Mesodermal cell (in vitro differentiated cells): Measurements from ENCODE around the gene NRSN1.
"Not testable (repeated sequence)": the region's sequence is repeated elsewhere in the genome, so short reads cannot be mapped to it uniquely, and the experiment has no call there.

ENCODE experiments used
- H3K27ac ChIP-seq: 2 replicates; pipeline ENCODE4 v1.7.0; 2013; ENCODE audit warnings: mild to moderate bottlenecking, low read depth, low read length, moderate library complexity; ENCODE audit not compliant: severe bottlenecking
- H3K36me3 ChIP-seq: 2 replicates; pipeline ENCODE4 v1.7.1; 2013; ENCODE audit warnings: mild to moderate bottlenecking, low read length, moderate library complexity; ENCODE audit not compliant: control insufficient read depth, insufficient read depth
- H3K4me1 ChIP-seq: one replicate; pipeline ENCODE4 v1.7.1; 2013; ENCODE audit warnings: mild to moderate bottlenecking, low read length; ENCODE audit not compliant: insufficient read depth, control insufficient read depth, poor library complexity, severe bottlenecking
- H3K4me3 ChIP-seq: 2 replicates; pipeline ENCODE4 v1.7.0; 2013; ENCODE audit warnings: low read length, control low read depth, mild to moderate bottlenecking; ENCODE audit not compliant: insufficient read depth, poor library complexity, severe bottlenecking; ENCODE audit errors: extremely low read depth
- H3K9me3 ChIP-seq: 2 replicates; pipeline ENCODE4 v1.7.1; 2013; ENCODE audit warnings: mild to moderate bottlenecking, low read length, moderate library complexity; ENCODE audit not compliant: control insufficient read depth
- WGBS, 2 experiments: methylation state at CpG; one replicate each; pipeline ENCODE4 v1.1.5; 2013; ENCODE audit warnings: missing lambda C conversion rate in 2 of 2; ENCODE audit not compliant: insufficient coverage in 2 of 2; 5-methylcytosine and 5-hydroxymethylcytosine counted together

The NRSN1 gene

DNA sequence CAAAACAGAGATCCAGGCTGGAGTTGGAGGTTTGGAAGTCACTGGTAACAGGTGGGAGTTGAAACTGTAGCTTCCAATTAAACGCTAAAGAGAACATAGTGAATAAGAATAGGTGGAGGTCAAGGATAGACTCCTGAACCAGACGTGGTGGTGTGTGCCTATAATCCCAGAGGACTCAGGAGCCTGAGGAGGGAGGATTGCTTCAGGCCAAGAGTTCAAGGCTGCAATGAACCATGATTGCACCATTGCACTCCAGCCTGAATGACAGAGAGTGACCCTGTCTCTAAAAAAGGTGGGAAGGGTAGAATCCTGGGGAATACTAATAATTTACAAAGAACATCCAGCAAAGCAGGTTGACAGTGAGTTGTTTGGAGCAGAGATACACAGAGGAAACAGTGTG lies 13.6 kb downstream of the NRSN1 start:
- no peaks in the 10 kb centered on the region for H3K9me3 ChIP-seq
- H3K4me3 ChIP-seq, result no peak overlapping the region
- H3K4me1 ChIP-seq, result no peaks in the 10 kb centered on the region
- no peaks in the 10 kb centered on the region for H3K36me3 ChIP-seq
- no peak overlapping the region for H3K27ac ChIP-seq
- WGBS, 2 experiments, result 74 to 83% methylated on average over 2 of the region's 2 CpGs

DNA sequence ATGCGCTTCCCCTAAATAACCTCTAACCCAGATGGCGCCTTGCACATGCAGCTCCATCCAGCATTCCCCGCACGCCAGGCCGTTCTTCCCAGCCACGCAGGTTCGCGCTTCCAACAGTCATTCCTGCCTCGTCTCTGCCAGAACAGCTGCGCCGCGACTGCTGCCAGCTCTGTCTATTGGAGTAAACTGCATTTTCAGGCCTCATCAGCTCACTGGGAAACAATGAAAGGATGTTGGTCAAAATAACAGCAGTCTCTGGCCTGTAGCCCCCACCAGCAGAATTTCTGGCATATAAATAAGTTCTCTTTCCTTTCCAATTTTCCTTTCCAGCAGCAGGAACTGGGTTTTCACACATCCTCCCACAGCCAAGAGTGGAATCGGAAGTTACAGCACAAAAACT lies 14.6 kb downstream of the NRSN1 start:
- H3K36me3 ChIP-seq, result no peaks in the 10 kb centered on the region
- no peaks in the 10 kb centered on the region for H3K4me1 ChIP-seq
- no peak overlapping the region for H3K27ac ChIP-seq
- WGBS, 2 experiments, result 89 to 91% methylated on average over 13 of the region's 13 CpGs
- no peaks in the 10 kb centered on the region for H3K9me3 ChIP-seq
- H3K4me3 ChIP-seq, result no peak overlapping the region

DNA sequence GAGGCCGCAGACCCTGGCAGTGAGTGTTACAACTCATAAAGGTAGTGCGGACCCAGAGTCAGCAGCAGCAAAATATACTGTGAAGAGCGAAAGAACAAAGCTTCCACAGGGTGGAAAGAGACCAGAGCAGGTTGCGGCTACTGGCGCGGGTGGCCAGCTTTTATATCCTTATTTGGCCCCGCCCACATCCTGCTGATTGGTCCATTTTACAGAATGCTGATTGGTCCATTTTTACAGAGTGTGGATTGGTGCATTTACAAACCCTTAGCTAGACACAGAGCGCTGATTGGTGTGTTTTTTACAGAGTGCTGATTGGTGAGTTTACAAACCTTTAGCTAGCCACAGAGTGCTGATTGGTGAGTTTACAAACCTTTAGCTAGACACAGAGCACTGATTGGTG lies 16.7 kb downstream of the NRSN1 start:
- H3K4me3 ChIP-seq, H3K27ac ChIP-seq, H3K36me3 ChIP-seq, H3K4me1 ChIP-seq, H3K9me3 ChIP-seq: not testable (repeated sequence)
- WGBS, 2 experiments, result 87% methylated on average over 4 to 7 of the region's 8 CpGs

DNA sequence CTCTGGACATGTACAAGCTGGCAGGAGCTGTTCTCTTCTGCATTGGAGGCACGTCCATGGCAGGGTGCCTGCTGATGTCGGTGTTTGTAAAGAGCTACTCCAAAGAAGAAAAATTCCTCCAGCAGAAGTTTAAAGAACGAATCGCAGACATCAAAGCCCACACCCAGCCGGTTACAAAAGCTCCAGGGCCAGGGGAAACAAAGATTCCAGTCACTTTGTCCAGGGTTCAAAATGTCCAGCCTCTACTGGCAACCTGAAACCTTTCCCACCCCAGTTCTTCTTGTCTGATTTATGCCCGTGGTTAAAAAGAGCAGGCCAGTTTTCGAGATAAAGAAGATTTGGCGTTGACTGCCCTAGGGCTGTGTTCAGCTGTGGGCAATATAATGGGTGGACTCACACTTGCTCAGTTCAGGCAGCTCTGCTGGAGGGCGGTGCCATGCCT lies 19.7 kb downstream of the NRSN1 start:
- Histone ChIP-seq H3K4me1 (no peaks in the 10 kb centered on the region), H3K36me3 (no peaks in the 10 kb centered on the region), H3K27ac (no peak overlapping the region), H3K9me3 (no peaks in the 10 kb centered on the region), H3K4me3 (no peak overlapping the region)
- 80 to 84% methylated on average over 7 to 9 of the region's 9 CpGs for WGBS, 2 experiments

DNA sequence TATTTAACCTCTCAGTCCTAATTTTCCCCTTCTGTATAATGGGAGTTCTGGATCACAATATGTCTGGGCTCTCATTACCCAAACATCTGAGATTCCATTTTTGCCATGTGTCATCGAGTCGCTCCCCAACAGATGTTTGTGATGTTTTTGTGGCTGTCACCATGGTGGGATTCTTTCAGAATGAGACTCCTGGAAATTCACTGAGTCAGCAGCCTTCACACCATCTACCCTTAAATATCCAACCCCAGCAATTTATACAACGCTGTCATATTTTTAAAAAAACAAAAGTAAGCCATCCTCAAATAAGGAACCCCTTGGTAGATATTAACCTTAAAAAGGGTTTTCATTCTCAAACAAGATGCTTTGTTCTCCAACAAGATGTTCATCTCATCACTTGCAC lies 20.9 kb downstream of the NRSN1 start:
- no peak overlapping the region for H3K27ac ChIP-seq
- WGBS, 2 experiments, result no CpG with 5 or more reads among the region's 3 CpGs
- H3K9me3 ChIP-seq, result no peaks in the 10 kb centered on the region
- no peaks in the 10 kb centered on the region for H3K4me1 ChIP-seq
- no peak overlapping the region for H3K4me3 ChIP-seq
- no peaks in the 10 kb centered on the region for H3K36me3 ChIP-seq

DNA sequence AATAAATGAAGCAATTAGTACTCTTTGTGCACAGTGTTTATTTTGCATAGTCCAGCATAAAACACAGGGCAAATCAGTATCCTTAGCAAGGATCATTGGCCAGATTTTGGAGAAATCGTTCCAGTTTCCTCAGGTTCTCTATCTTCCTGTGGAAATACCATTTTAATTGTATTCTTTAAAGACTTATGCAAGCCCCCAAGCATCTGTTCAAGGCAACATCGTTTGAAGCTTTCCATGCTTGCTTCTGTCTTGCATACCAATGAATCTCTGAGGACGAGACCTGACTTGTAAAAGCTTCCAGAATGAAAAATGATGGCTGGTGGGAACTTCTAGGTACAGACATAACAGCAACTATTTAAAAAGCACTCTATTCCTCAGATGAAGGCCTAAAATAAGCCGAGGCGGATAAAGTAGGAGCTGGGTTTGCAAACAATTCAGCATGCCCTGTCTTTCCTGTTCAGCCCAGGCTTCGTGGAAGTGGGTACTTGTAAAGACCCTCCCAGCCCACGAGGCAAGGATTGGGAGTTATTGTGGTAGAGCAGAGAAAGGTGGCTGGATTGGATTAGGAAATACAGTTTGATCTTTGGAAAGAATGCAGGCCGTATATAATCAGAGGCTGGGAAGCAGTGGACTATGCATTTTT lies 21.6 kb downstream of the NRSN1 start:
- H3K36me3 ChIP-seq, result no peaks in the 10 kb centered on the region
- no peak overlapping the region for H3K4me3 ChIP-seq
- WGBS, 2 experiments, result 77 to 80% methylated on average over 6 to 8 of the region's 8 CpGs
- H3K27ac ChIP-seq, result peak overlapping the region; percentile 0
- H3K9me3 ChIP-seq, result no peaks in the 10 kb centered on the region
- H3K4me1 ChIP-seq, result no peaks in the 10 kb centered on the region

DNA sequence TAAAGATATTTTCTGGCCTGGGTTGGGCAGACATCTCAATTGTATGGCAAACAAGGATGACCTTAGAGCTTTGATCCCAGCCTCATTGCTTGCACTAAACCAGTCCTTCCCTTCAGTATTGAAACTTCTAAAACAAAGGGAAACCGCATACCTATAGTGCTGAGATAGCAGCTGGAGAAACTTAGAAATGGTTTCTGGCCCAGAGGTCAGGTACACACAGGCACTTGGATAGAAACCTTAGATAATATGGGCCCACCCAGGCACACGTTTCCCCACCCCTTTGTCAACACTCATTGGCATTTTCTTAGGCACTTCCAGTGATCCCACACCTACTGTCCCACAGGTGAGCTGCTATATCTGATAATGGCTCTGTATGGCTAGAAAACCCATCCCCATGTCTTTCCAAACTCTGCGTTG lies 22.1 kb downstream of the NRSN1 start:
- Histone ChIP-seq H3K4me3 (no peak overlapping the region), H3K9me3 (no peaks in the 10 kb centered on the region), H3K4me1 (no peaks in the 10 kb centered on the region), H3K27ac (peak overlapping the region; percentile 0), H3K36me3 (no peaks in the 10 kb centered on the region)
- WGBS, 2 experiments, result 75 to 90% methylated on average over 2 of the region's 3 CpGs

DNA sequence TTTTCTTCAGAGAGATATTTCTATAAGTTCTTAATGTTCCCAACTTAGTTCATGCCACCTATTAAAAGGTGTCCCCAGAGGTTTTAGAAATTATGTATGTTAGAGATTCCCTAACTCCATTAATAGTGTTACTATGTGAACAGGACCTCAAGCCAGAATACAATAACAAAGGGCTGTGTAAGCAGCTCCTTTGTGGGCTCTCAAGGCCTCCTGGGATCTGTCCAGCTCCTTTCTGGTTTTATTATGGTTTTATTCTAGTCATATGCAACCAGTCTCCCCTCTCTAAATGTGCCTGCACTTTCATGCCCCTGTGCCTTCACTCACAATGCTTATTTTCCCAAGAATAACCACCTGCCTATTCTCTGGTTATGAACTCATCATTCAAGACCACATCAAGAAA lies 22.7 kb downstream of the NRSN1 start:
- no peak overlapping the region for H3K27ac ChIP-seq
- H3K4me1 ChIP-seq, result no peaks in the 10 kb centered on the region
- H3K9me3 ChIP-seq, result no peaks in the 10 kb centered on the region
- H3K4me3 ChIP-seq, result no peak overlapping the region
- H3K36me3 ChIP-seq, result no peaks in the 10 kb centered on the region

DNA sequence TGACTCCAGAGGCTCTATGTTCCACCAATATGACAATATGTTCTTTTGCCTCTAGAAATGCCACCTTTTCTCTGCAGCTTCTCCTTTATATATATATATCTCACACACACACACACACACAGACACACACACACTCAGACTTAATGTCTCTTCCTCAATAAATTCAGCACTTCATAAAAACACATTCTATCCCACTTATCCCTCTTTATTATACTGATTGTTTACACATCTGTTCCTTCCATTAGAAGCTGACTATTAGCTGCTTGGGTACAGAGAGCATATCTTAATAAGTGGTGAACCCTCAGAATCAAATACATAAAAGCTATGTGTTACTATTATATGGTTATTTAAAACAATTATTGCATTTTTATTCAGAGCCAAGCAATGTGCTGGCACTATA lies 23.3 kb downstream of the NRSN1 start:
- no peak overlapping the region for H3K4me3 ChIP-seq
- H3K9me3 ChIP-seq, result no peaks in the 10 kb centered on the region
- H3K4me1 ChIP-seq, result no peaks in the 10 kb centered on the region
- no peaks in the 10 kb centered on the region for H3K36me3 ChIP-seq
- no peak overlapping the region for H3K27ac ChIP-seq

DNA sequence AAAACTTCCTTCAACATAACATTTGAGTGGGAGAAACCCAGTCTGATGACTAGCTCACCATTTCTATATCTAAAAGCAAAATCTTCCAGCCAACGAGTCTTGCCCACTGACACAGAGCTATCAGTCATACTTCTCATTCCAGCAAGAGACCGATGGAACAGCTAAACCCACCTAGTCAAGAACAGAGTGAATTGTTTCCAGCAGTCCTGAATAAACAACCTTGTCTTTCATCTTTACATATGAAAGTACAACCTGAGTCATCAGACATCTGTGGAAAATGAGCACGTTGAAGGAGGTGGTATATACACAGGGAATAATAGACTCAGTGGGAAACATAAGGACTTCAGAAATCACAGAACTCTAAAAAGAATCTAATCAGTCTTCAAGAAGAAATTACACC lies 23.8 kb downstream of the NRSN1 start:
- Histone ChIP-seq H3K27ac (no peak overlapping the region), H3K36me3 (no peaks in the 10 kb centered on the region), H3K9me3 (no peaks in the 10 kb centered on the region), H3K4me1 (no peaks in the 10 kb centered on the region), H3K4me3 (no peak overlapping the region)
- 67 to 71% methylated on average over 1 of the region's 3 CpGs for WGBS, 2 experiments

DNA sequence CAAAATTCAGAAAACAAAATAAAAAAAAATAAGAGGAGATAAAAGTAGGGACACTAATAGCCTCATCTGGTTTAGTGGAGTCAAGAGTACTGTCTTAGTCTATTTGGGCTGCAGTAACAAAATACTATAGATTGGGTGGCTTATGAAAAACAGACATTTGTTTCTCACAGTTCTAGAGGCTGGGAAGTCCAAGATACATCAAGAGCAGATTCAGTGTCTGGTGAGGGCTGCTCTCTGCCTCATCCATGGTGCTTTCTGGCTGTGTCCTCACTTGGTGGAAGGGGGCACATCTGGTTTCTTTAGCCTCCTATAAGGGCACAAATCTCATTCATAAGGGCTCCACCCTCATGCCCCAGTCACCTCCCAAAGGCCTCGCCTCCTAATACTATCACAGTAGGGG lies 26.0 kb downstream of the NRSN1 start:
- H3K36me3 ChIP-seq, result no peaks in the 10 kb centered on the region
- no peaks in the 10 kb centered on the region for H3K9me3 ChIP-seq
- H3K27ac ChIP-seq, result no peak overlapping the region
- no CpG with 5 or more reads among the region's 1 CpG for WGBS, 2 experiments
- H3K4me1 ChIP-seq, result no peaks in the 10 kb centered on the region
- H3K4me3 ChIP-seq, result no peak overlapping the region

DNA sequence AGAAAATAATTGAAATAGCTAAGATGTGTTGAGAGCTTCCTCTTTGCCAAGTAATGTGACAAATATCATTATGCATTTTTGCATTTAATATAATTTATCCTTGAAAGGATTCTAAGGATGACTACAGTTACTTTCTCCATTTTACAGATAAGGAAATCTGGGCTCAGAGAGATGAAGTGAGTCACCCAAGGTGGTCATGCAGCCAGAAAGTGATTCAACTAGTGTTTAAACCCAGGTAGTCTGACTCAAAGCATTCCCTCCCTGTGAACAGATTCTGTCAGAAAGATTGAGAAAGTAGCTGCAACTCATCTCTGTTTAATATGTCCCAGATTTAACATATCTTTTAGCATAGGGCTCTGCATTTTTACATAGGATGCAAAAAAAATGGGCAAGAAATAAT lies 28.1 kb downstream of the NRSN1 start:
- no peaks in the 10 kb centered on the region for H3K9me3 ChIP-seq
- H3K27ac ChIP-seq, result no peak overlapping the region
- no peak overlapping the region for H3K4me3 ChIP-seq
- H3K4me1 ChIP-seq, result no peaks in the 10 kb centered on the region
- H3K36me3 ChIP-seq, result no peaks in the 10 kb centered on the region
